H9 (cell line): Measurements from ENCODE around the gene LHPP. TPM values are rescaled to one million over a fixed set of nuclear protein-coding genes. Genes with fewer than 3 reads are reported as not detected.

Experiments
- DNase-seq: peaks from one replicate; pipeline ENCODE4 v3.0.0-alpha.2; 2017
- H2AFZ ChIP-seq: one replicate; pipeline ENCODE4 v1.6.1; 2013; ENCODE audit warnings: mild to moderate bottlenecking, low read length, control low read depth, moderate library complexity
- H2AK5ac ChIP-seq: 2 replicates; pipeline ENCODE4 v1.6.1; 2013; ENCODE audit warnings: low read length, control low read depth, mixed read lengths; ENCODE audit not compliant: insufficient read length
- H2BK120ac ChIP-seq: one replicate; pipeline ENCODE4 v1.6.1; 2013; ENCODE audit warnings: low read depth, mild to moderate bottlenecking, low read length, control low read depth, inconsistent platforms; ENCODE audit not compliant: poor library complexity, severe bottlenecking
- H2BK12ac ChIP-seq: 2 replicates; pipeline ENCODE4 v1.6.1; 2013; ENCODE audit warnings: low read length, control low read depth, mixed read lengths, low read depth; ENCODE audit not compliant: insufficient read length
- H2BK15ac ChIP-seq: 2 replicates; pipeline ENCODE4 v1.6.1; 2013; ENCODE audit warnings: low read depth, low read length, control low read depth
- H2BK20ac ChIP-seq: one replicate; pipeline ENCODE4 v1.6.1; 2013; ENCODE audit warnings: low read depth, mild to moderate bottlenecking, low read length, control low read depth, inconsistent platforms; ENCODE audit not compliant: poor library complexity, severe bottlenecking
- H2BK5ac ChIP-seq: 2 replicates; pipeline ENCODE4 v1.6.1; 2013; ENCODE audit warnings: low read length, control low read depth, mixed read lengths; ENCODE audit not compliant: insufficient read length
- H3K14ac ChIP-seq: 2 replicates; pipeline ENCODE4 v1.6.1; 2013; ENCODE audit warnings: low read length, control low read depth; ENCODE audit not compliant: insufficient read depth
- H3K18ac ChIP-seq: 2 replicates; pipeline ENCODE4 v1.6.1; 2013; ENCODE audit warnings: low read depth, mild to moderate bottlenecking, mixed read lengths, low read length, control low read depth; ENCODE audit not compliant: insufficient read length
- H3K23ac ChIP-seq: 2 replicates; pipeline ENCODE4 v1.6.1; 2013; ENCODE audit warnings: low read length, control low read depth, mixed read lengths, low read depth; ENCODE audit not compliant: insufficient read length
- H3K23me2 ChIP-seq: 2 replicates; pipeline ENCODE4 v1.6.1; 2013; ENCODE audit warnings: low read depth, mild to moderate bottlenecking, mixed read lengths, low read length, control low read depth; ENCODE audit not compliant: insufficient read length, poor library complexity, severe bottlenecking
- H3K27ac ChIP-seq: 2 replicates; pipeline ENCODE4 v1.5.1; 2013; ENCODE audit warnings: low read length, control low read depth, mixed read lengths, low read depth; ENCODE audit not compliant: insufficient read length
- H3K27me3 ChIP-seq: 2 replicates; pipeline ENCODE4 v1.6.1; 2013; ENCODE audit warnings: low read length, control low read depth, inconsistent platforms; ENCODE audit not compliant: insufficient read depth
- H3K4ac ChIP-seq: 2 replicates; pipeline ENCODE4 v1.6.1; 2013; ENCODE audit warnings: low read depth, mild to moderate bottlenecking, control low read depth, inconsistent platforms, low read length, moderate library complexity
- H3K4me1 ChIP-seq: 2 replicates; pipeline ENCODE4 v1.6.1; 2013; ENCODE audit warnings: low read length, control low read depth, inconsistent platforms; ENCODE audit not compliant: insufficient read depth
- H3K4me2 ChIP-seq: 2 replicates; pipeline ENCODE4 v1.6.1; 2013; ENCODE audit warnings: low read length, control low read depth, mixed read lengths; ENCODE audit not compliant: insufficient read length, insufficient read depth
- H3K56ac ChIP-seq: 2 replicates; pipeline ENCODE4 v1.6.1; 2013; ENCODE audit warnings: low read depth, mild to moderate bottlenecking, mixed read lengths, low read length, control low read depth; ENCODE audit not compliant: insufficient read length
- H3K79me1 ChIP-seq: 2 replicates; pipeline ENCODE4 v1.6.1; 2013; ENCODE audit warnings: low read depth, mild to moderate bottlenecking, moderate library complexity, low read length, control low read depth, inconsistent platforms; ENCODE audit not compliant: insufficient read depth, poor library complexity, severe bottlenecking
- H3K79me2 ChIP-seq: 2 replicates; pipeline ENCODE4 v1.6.1; 2013; ENCODE audit warnings: low read length, control low read depth, inconsistent platforms; ENCODE audit not compliant: insufficient read depth
- H3K9ac ChIP-seq: 2 replicates; pipeline ENCODE4 v1.6.1; 2013; ENCODE audit warnings: low read length, control low read depth, mixed read lengths; ENCODE audit not compliant: insufficient read length; ENCODE audit errors: extremely low read depth
- H3K9me3 ChIP-seq: one replicate; pipeline ENCODE4 v1.6.1; 2013; ENCODE audit warnings: low read depth, low read length, inconsistent platforms; ENCODE audit not compliant: control insufficient read depth
- H3T11ph ChIP-seq: one replicate; pipeline ENCODE4 v1.6.1; 2013; ENCODE audit warnings: mild to moderate bottlenecking, low read length, control low read depth, inconsistent platforms
- H4K20me1 ChIP-seq: one replicate; pipeline ENCODE4 v1.6.1; 2013; ENCODE audit not compliant: control insufficient read depth, insufficient read length, insufficient read depth
- H4K5ac ChIP-seq: 2 replicates; pipeline ENCODE4 v1.6.1; 2013; ENCODE audit warnings: low read depth, mild to moderate bottlenecking, mixed read lengths, low read length, control low read depth; ENCODE audit not compliant: insufficient read length
- H4K8ac ChIP-seq: replicated peaks from 2 replicates; pipeline ENCODE4 v1.6.1; 2013; ENCODE audit warnings: low read length, control low read depth, mixed read lengths, low read depth; ENCODE audit not compliant: insufficient read length
- H4K91ac ChIP-seq: 2 replicates; pipeline ENCODE4 v1.6.1; 2013; ENCODE audit warnings: low read depth, mild to moderate bottlenecking, moderate library complexity, mixed read lengths, low read length, control low read depth; ENCODE audit not compliant: insufficient read length
- H3K27ac Mint-ChIP-seq, 3 experiments: 2 replicates in 2 of 3; 3 replicates in 1 of 3; pipeline ENCODE4 v1.8.0; 2020 to 2021; ENCODE audit warnings: mixed read lengths in 3 of 3, mild to moderate bottlenecking in 1 of 3, moderate library complexity in 1 of 3
- H3K27me3 Mint-ChIP-seq: 2 replicates; pipeline ENCODE4 v1.8.0; 2021; ENCODE audit warnings: low read depth, mild to moderate bottlenecking, moderate library complexity, mixed read lengths
- H3K36me3 Mint-ChIP-seq, 3 experiments: 2 replicates in 2 of 3; 3 replicates in 1 of 3; pipeline ENCODE4 v1.8.0; 2020 to 2021; ENCODE audit warnings: low read depth in 3 of 3, mixed read lengths in 3 of 3; ENCODE audit not compliant: insufficient read depth in 1 of 3
- H3K4me1 Mint-ChIP-seq, 2 experiments: 2 replicates each; pipeline ENCODE4 v1.8.0; 2020; ENCODE audit warnings: mixed read lengths in 2 of 2
- H3K4me3 Mint-ChIP-seq, 2 experiments: 2 replicates in 1 of 2; 3 replicates in 1 of 2; pipeline ENCODE4 v1.8.0; 2020 to 2021; ENCODE audit warnings: mild to moderate bottlenecking in 2 of 2, mixed read lengths in 2 of 2, moderate library complexity in 1 of 2
- H3K9me3 Mint-ChIP-seq, 2 experiments: 2 replicates in 1 of 2; 3 replicates in 1 of 2; pipeline ENCODE4 v1.8.0; 2020; ENCODE audit warnings: mild to moderate bottlenecking in 2 of 2, mixed read lengths in 2 of 2, moderate library complexity in 1 of 2
- WGBS: extraction: QIAGEN DNeasy Blood & Tissue Kit; methylation state at CpG from one replicate; pipeline ENCODE4 v1.1.7; 2013; ENCODE audit warnings: missing lambda C conversion rate, low lambda C conversion rate, mixed read lengths; ENCODE audit not compliant: insufficient read length; ENCODE audit errors: extremely low coverage; 5-methylcytosine and 5-hydroxymethylcytosine counted together
- total RNA-seq: library from RNA; stranded (reverse); gene quantifications from 2 replicates; pipeline ENCODE4 v1.2.1, GENCODE V29; 2021
- TF ChIP-seq, protein P1 (sequence below): fragments of 200-600 bp; sonication (generic); conservative IDR thresholded peaks from 3 replicates; pipeline ENCODE4 v1.8.0; 2021; ENCODE audit warnings: antibody characterized with exemption, mild to moderate bottlenecking

The LHPP gene
- total RNA-seq, 1 experiment from 2014 or later: 29.6 TPM

GRCh38 chr10:124590216-124591122, 128.8 kb downstream of the LHPP start:
- Histone ChIP-seq H2AK5ac (no peak overlapping the region), H2BK20ac (no peak overlapping the region), H3K14ac (no peak overlapping the region), H2BK5ac (no peak overlapping the region), H2AFZ (no peak overlapping the region), H4K5ac (no peak overlapping the region), H3K9me3 (no peaks in the 10 kb centered on the region), H3T11ph (no peak overlapping the region), H3K27ac (no peak overlapping the region), H3K4me2 (no peak overlapping the region), H3K56ac (no peak overlapping the region), H3K9ac (no peak overlapping the region), H4K20me1 (no peaks in the 10 kb centered on the region), H4K8ac (no peak overlapping the region), H2BK120ac (no peak overlapping the region), H3K23ac (no peak overlapping the region), H3K18ac (no peak overlapping the region), H3K27me3 (no peaks in the 10 kb centered on the region), H3K4me1 (no peaks in the 10 kb centered on the region), H3K23me2 (no peaks in the 10 kb centered on the region), H3K79me2 (no peaks in the 10 kb centered on the region), H3K4ac (no peak overlapping the region), H4K91ac (no peak overlapping the region), H2BK12ac (no peak overlapping the region), H2BK15ac (no peak overlapping the region), H3K79me1 (no peaks in the 10 kb centered on the region)
- Mint-ChIP-seq H3K9me3 (peaks cover 0 to 4% of the 10 kb centered on the region in 2 experiments; a peak in 1 of 5 replicates), H3K36me3 (no peaks in the 10 kb centered on the region; a peak in 2 of 7 replicates), H3K27me3 (no peaks in the 10 kb centered on the region; the same call in 1 of the 2 replicates), H3K4me3 (no peak overlapping the region; a peak in 1 of 5 replicates), H3K27ac (peak overlapping the region in 2 of 3 experiments; percentile 44 to 70; a peak in 3 of 7 replicates), H3K4me1 (peaks cover 0 to 8% of the 10 kb centered on the region in 2 experiments; a peak in 1 of 4 replicates)
- TF ChIP-seq, protein P1, sequence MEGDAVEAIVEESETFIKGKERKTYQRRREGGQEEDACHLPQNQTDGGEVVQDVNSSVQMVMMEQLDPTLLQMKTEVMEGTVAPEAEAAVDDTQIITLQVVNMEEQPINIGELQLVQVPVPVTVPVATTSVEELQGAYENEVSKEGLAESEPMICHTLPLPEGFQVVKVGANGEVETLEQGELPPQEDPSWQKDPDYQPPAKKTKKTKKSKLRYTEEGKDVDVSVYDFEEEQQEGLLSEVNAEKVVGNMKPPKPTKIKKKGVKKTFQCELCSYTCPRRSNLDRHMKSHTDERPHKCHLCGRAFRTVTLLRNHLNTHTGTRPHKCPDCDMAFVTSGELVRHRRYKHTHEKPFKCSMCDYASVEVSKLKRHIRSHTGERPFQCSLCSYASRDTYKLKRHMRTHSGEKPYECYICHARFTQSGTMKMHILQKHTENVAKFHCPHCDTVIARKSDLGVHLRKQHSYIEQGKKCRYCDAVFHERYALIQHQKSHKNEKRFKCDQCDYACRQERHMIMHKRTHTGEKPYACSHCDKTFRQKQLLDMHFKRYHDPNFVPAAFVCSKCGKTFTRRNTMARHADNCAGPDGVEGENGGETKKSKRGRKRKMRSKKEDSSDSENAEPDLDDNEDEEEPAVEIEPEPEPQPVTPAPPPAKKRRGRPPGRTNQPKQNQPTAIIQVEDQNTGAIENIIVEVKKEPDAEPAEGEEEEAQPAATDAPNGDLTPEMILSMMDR: no peak
- no CpG with 5 or more reads among the region's 23 CpGs for WGBS
- DNase-seq: no peak
